T1000 (cell line): ENCODE measurements around the gene NOD1.
"Not testable (repeated sequence)": the region's sequence is repeated elsewhere in the genome, so short reads cannot be mapped to it uniquely, and the experiment has no call there.

Experiments
- DNase-seq: peaks from one replicate; lab custom pipeline; 2025; ENCODE audit warnings: mixed read lengths; lab: John Stamatoyannopoulos, UW

Gene NOD1

DNA sequence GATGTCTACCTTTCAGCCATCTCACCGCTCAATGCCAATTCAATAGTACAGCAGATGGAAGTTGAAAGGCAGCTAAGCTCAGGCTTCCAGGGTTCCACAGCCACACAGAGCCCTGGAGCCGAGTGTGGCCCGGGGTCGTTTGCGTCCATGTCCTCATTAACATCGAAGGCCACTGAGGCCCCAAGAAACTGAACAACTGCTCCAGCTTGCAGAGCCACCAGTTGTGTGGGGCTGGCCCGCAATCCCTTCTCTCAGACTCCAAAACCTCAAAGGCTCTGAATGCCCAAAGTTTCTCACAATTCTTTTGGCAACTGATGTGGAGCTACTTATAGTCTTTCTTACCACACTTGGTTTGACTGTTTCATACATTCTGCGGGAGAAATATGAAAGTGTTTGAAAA, 31.1 kb downstream of the NOD1 start:
- no peak for DNase-seq

DNA sequence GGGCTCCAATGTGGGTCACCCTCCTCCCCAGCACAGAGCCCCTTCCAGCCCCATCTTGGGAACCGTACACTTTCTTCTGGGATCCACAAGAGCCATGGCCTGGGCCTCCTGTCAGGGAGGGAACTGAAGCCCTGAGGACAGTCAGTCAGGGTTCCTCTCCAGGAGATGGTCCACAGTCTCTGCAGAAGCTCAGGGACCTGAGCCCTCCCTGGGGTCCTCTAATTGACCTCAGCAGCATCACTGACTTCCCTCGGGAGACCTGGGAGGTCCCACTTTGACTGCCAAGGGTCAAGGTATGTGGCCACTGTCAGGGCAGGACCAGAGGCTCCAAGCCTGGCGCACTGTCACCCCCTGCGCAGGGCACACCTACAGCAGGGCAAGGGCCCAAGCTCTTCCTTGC, 32.3 kb downstream of the NOD1 start:
- no peak for DNase-seq

DNA sequence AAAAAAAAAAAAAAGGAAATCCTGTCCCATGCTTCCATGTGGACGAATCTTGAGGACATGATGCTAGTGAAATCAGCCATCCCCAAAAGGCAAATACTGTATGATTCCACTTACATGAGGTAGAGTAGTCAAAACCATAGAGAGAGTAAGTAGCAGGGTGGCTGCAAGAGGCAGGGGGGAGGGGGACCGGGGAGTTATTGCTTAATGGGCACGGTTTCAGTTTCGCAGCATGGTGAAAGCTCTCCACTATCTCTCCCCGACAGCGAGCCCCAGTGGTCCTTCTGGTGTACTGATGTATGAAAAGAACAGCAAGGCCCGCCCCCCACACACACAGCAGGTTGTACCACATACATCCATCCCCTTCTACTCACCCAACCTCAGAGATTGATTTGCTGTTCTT, 32.8 kb downstream of the NOD1 start:
- DNase-seq: no peak

DNA sequence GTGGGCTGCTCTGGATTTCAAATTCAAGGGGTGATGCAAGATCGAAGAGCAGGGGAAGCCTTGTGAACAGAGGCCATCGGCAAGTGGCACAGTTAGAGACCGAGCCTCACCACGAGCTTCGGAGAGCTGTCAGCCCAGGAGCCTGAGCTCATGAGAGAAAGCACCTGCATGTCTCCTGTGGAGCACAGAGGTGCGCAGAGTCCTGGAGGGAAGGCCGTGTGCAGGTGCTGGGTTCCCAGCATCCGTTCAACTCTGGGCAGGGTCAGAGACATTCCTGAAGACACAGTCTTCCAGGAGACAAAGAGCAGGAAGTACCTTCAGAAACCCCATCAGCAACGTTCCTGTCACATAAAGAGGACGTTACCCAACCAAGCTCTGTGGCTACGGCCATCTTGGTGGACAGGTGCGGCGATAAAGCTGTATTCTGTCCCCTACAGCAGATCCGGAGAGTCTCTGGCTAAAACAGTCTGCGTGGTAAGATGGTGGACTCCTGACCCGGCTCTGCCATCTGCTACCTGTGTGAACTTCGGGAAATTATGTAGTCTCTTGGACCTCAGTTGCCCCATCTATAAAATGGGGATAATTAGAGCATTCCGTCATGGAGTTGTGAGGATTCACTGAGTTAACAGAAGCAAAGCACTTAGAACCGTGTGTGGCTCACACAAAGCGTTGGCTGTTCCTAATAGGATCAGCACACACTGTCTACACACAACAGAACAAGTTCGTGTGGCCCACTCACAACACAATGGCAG, 40.6 kb downstream of the NOD1 start:
- no peak for DNase-seq

DNA sequence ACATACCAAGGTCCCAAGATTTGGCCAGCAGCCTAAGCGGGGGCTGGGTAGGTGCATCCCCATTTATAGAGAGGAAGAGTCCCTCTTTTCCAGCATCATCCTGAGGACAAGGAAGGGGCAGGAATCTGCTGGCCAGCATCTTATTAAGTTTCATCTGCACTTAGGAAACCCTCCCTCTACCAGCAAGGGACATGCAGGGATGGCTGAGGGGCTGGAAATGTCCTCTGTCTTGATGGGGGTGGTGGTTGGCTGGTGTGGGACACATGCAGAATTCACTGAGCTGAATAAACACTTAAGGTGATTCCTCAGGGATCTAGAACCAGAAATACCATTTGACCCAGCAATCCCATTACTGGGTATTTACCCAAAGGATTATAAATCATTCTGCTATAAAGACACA, 42.1 kb downstream of the NOD1 start:
- DNase-seq: no peak

DNA sequence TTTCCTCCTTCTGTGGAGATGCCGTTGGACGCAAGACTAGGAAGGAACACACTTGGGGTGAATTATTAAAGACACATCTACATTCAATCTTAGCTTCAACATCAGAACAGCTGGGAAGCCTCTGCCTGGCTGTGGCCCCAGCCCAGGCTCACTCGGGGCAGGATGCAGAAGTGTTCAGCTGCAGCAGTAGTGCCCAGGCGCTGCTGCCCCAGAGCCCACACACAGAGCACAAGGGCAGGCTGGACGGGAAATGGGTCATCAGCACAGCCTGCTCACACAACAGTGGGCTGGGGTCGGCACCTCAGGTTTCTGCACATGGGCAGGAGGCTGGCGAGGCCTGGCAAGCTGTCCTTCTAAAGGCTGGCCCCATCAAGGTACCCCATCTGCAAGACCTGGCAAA, 42.5 kb downstream of the NOD1 start:
- no peak for DNase-seq

DNA sequence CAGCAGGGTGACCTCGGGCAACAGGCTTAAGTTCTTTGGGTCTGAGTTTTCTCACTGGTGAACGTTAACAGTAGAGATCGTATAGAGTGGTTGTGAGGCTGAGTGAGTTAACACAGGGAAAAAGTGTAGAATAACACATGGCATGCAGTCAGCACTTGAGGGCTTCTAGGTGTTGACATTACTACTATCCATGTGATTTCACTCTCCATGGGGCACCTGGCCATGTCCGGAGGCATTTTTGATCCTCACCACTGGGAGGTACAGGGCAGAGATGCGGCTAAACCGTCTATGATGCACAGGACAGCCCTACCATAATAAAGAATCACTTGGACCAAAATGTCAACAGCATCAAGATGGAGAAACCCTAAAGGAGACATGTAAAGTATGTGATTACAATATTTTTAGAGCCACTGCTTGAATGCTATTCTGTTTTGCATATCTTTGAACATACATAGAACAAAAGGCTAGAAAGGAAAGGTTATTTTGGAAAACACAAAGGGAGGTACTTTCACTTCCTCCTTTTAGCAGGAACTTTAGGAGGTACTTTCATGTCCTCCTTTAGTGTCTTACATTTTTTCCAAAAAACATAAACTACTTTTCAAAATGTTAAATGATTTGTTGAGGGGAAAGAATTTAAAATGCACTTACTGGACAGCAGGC, 44.3 kb downstream of the NOD1 start:
- DNase-seq: no peak

DNA sequence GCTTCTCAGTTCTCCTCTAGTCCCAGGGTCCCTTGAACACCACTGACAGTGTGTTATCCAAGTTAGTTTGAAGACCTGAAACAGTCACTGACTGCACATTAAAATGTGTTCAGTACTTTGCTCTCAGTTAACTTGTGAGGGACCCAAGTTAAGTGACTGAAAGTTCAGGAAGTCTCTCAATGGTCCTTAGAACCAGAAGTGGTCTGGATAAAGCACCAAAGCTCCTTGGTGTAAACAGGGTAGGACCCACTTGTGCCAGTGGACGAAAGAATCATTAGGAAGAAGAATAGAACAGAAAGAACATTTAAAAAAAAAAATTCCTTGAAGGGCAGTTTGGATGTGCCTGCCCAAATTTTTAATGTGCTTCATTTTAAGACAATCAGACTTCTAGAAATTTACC, 45.1 kb downstream of the NOD1 start:
- no peak for DNase-seq

DNA sequence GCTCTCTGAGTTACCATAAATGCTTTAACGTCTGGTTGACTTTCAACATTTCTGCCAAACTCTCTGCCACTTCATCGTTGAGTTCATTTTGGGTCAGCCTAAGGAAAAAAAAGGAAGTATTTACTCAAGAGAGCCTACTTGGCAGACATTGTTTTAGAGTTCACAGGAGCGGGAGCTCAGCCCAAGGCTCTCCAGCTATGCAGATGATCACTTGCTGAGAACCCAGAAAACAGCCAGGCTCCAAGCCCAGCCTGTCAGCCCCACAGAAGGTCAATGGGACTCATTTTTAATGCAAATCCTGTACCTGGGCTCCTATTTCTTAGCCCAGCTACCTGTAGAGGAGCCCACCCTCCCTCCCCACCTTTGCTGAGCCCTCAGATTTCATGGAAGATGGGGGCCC, 45.5 kb downstream of the NOD1 start:
- DNase-seq: no peak

DNA sequence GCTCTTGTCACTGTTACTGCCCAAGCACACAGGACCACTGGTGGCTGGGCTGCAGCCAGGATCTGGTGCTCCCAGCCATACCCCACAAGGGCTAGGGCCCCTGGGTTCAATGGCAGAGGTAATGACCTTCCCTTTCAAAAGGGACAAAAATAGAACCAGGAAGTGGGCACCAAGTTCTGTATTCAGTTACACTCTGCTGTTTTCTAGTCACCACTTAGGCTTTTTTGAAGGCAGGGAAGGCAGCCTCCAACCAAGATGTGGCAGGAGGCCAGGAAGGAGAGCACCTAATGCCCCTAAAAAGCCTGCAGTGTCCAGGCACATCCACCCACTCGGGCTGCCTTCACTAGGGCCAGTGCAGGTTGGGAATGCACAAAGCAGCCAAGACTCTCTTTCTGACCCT, 47.8 kb downstream of the NOD1 start:
- DNase-seq: no peak

DNA sequence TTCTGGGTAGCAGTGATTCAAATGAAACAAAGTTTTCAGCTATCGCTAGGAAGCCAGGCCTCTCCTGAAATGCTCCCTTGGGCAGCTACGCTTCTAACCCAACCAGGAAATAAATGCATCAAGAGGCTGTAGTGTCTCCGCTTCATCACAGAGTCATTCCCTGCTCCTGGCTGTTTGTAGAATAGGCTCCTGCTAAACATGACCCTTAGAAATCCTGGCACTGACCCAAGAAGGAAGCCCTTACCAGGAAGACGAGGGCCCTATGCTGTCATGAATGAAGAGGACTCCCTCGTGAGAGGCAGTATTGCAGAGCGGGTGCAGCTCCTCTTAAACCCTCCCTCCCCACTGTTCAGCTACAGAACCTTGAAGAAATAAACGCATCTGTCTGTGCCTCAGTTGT, 48.3 kb downstream of the NOD1 start:
- DNase-seq: no peak

DNA sequence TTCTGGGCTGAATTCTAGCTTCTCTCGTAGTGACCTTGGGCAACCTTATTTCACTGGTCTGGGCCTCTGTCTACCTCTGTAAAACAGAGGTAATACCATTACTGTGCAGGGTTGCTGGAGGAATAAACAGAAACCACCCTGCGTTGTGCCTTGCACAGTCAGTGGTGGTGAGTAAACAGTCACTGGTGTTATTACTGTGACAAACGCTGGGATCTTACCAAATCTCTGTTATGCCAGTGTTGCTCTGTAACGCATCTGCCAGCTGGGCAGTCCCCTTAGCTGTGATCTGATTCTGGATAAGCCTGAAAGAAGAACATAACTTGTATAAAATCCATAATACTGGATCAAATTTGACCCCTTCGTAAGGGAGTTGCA, 49.4 kb downstream of the NOD1 start:
- no peak for DNase-seq

DNA sequence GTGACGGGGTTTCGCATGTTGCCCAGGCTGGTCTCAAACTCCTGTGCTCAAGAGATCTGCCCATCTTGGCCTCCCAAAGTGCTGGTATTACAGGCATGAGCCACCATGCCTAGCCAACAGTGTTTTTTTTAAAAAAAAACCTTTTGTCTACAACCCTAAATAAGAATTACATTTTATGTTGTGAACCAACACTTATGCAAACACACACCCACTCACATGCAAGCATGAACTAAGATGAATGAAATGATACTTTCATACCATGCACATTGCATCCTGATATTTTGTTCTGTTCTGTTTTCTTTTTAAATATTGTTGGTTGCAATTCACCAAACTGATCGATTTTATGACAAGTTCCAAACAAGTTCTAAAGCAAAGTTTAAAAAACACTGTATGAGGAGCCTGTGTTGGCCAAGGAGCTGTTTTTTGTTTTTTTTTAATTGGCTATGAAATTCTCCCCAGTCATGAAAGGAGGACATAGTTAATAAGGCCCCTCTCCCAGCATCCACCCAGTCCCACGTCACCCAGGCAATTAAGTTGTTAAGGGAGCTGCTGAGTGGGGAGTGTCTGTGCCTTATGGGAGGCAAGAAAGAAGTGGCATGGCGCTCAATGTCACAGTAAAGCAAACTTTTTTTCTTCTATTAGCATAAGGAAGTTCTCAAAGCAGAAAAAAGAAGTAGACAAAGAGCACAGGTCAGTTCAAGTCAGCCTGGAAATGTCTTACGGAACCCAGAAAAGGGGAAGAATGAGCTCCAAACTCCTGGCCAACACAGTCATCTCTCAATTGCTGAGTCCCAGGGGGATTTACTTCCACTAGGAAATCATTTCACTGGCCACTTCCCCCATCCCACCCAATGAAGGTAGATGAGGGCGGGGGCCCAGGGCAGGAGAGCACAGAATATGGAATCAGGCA, 50.1 kb downstream of the NOD1 start:
- no peak for DNase-seq

DNA sequence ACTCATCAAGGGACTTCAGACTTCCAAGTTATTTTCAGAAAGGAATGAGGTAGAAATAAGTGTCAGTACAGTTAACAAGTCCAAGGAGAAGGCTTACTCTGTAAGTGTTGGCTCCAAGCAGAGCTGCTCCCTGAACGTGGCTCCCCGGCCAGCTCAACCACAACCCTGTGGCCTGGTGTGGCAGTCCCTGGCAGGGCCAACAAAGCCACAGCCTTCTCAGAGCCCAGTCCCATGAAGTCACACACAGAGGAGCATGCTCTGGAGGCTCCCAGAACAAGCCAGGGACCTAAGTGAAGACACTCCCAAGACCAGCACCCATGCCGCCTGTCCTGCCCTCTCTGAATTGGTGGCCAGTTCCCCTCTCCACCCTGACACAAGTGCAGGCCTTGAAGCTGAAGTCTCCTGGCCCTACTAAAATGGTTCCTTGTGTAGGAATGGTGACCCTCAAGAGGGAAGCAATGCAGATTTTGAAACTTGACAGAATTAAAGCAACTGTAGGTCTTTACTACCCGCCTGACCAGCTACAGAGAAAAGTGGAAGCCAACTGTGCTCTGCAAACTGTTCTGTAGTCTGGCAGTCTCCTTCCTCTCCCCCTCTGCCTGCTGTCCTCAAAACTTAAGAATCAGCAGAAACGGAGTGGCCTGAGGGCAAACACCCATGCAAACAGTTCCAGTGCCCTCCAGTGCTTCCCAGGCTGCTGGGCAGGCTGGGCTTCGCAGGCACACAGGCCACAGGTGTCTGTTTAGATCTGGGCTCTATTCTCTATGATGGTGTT, 51.1 kb downstream of the NOD1 start:
- DNase-seq: no peak

DNA sequence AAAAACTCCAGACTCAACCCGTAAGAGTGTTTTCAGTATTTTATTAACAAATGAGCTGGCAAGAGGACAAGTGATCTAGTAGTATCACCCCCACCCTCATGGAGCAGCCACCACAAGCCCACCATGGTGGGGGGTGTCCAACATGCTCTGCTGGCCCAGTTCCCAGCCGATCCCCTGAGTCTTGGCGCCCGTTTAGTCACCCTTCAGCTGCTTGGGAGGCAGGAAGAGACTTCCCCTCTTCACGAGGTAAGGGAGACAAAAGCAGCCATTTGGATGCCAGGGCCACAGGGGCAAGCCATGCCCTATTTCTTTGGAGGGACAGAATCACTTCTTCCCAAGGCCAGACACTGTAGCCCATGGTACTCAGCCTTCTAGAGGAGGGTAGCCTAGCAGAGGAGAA, 54.1 kb downstream of the NOD1 start:
- DNase-seq: no peak

DNA sequence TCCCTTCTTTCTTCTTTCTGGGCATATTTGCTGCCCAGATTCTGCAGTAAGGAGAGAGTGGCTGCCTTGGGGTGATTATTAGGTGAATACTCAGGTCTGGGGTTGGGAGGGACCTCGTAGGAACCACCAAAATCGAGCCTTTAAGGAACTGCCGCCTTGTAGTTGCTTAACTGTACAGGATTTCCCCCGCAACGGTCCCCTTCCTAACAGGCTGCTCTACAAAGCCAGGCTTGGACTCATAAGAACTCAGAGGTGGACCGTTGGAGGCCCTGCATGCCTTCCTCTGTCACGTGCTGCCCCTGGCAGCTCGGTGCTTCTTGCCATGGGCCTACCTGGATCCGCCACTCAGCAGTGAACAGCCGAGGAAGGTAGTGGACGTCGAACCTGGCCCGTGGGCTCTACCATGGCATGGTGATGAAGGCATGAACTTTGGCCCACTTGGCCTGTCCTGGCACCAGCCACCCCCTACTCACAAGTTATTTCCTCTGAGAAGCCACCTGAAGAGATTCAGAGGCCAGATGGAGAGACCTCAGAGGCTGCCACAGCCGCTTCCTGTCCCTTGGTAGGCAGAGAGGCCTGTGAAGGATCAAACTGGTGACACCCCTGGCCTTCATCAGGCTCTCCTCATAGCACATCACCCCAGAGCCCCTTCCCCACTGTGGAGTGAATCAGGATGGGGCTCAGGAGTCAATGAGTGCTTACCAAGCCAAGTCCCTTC, 54.6 kb downstream of the NOD1 start:
- no peak for DNase-seq

DNA sequence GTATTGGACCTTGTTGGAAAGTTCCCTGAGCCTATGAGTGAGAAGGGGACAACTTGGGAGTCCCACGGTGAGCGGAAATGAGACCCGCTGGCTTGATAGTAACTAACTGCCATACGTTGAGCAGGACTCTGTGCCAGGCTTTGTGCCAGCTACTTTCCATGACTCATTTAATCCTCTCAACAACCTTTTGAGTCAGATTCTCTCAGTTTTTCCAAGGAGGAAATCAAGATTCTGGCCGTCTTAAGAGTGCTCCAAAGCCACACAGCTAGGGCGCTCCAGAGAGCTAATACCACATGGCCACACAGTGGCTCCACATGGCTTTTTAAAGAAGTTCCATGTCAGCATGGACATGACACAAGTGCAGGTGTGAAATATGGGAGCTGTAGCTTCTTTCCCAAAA, 55.7 kb downstream of the NOD1 start:
- DNase-seq: no peak

DNA sequence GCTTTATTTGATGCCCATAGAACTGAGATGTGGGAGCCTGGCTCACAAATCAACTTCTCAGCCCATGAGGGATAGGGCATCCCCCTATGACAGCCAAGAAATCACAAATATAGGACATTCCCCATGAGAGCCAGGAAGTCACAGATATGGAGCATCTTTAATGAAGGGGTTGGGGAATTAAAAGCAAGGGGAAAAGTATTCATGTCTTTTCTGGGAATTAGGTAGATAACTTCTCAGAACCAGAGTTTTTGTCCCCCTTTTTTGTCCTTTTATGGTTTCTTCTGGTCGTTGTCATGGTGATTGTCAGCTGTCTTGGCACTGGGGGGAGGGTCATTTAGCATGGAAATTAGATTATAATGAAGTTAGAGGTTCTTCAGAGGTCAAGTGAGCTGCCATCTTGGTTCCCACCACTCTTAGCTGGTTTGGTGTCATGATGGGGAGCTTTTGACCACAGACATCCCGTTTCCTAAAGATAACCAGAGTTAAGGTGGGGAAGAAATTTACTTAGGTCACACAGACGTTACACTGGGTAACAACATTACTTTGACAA, 56.9 kb downstream of the NOD1 start:
- no peak for DNase-seq

DNA sequence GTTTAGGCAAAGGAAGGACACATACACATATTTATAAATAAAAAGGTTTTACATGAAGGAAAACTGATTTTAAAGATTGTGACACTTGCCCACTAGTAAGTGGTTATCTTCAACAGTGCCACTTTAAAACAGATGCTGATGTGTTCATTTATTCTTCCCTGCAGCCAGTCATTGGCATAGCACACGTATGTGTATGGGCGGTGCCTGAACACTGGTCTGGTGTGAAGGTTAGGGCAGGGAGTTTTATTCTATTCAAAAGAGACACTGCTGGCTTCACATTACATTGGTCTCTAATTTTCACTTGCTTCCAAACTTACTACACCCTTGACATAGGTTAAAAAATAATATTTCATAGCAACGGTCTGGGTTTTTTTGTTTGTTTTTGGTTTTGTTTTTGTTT, 57.9 kb downstream of the NOD1 start:
- no peak for DNase-seq

DNA sequence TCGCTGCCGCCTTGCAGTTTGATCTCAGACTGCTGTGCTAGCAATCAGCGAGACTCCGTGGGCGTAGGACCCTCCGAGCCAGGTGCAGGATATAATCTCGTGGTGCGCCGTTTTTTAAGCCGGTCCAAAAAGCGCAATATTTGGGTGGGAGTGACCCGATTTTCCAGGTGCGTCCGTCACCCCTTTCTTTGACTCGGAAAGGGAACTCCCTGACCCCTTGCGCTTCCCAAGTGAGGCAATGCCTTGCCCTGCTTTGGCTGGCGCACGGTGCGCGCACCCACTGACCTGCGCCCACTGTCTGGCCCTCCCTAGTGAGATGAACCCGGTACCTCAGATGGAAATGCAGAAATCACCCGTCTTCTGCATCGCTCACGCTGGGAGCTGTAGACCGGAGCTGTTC, 58.5 kb downstream of the NOD1 start:
- not testable (repeated sequence) for DNase-seq

DNA sequence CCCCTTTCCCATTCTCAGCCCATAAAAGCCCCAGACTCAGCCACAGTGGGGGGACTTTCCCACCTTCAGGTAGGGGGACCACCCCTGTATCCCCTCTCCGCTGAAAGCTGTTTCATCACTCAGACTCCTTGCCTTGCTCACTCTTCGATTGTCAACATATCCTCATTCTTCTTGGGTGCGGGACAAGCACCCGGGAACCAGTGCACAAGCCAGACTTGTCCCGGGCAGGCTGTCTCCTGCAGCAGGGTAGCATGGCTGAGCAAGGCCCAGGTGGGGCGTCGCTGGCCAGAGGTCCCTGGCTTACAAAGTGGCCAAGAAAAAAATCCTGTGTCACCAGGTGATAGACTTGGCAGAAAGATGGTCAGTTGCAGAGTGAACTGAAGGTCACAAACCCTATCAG, 64.7 kb downstream of the NOD1 start:
- no peak for DNase-seq
